Neural cell (in vitro differentiated cells): Measurements from ENCODE around the gene ZNF407. TPM values are rescaled to one million over a fixed set of nuclear protein-coding genes. Genes with fewer than 3 reads are reported as not detected.

Experiments
- H2AFZ ChIP-seq: fragments of 200-600, 300-800 bp; sonication (generic), shearing (Covaris generic); 2 replicates; pipeline ENCODE4 v1.6.0; 2014; ENCODE audit warnings: low read depth, mild to moderate bottlenecking, antibody characterized with exemption, low read length, moderate library complexity
- H3F3A ChIP-seq: fragments of 200-600 bp; shearing (Covaris generic); 2 replicates; pipeline ENCODE4 v1.6.1; 2016; ENCODE audit warnings: mild to moderate bottlenecking, moderate library complexity, mixed read lengths, antibody characterized with exemption, low read length; ENCODE audit not compliant: insufficient read depth, poor library complexity, severe bottlenecking
- H3K27ac ChIP-seq: fragments of 200-600, 300-800 bp; sonication (generic), shearing (Covaris generic); 2 replicates; pipeline ENCODE4 v1.5.1; 2014; ENCODE audit warnings: mild to moderate bottlenecking, low read length, moderate library complexity
- H3K27me3 ChIP-seq: fragments of 300-800, 200-600 bp; sonication (generic), shearing (Covaris generic); 2 replicates; pipeline ENCODE4 v1.6.0; 2014; ENCODE audit warnings: mild to moderate bottlenecking, low read depth, low read length, moderate library complexity; ENCODE audit not compliant: insufficient read depth
- H3K36me3 ChIP-seq: fragments of 300-800, 200-600 bp; sonication (generic), shearing (Covaris generic); 2 replicates; pipeline ENCODE4 v1.5.1; 2014; ENCODE audit warnings: mild to moderate bottlenecking, antibody characterized with exemption, low read length, moderate library complexity; ENCODE audit not compliant: insufficient read depth
- H3K4me2 ChIP-seq: fragments of 300-800, 200-600 bp; sonication (generic), shearing (Covaris generic); 2 replicates; pipeline ENCODE4 v1.6.0; 2014; ENCODE audit warnings: mild to moderate bottlenecking, low read length
- H3K4me3 ChIP-seq: fragments of 300-800, 200-600 bp; sonication (generic), shearing (Covaris generic); 2 replicates; pipeline ENCODE4 v1.5.1; 2014; ENCODE audit warnings: mild to moderate bottlenecking, low read length, moderate library complexity
- H3K79me2 ChIP-seq: fragments of 200-600 bp; shearing (Covaris generic); replicated peaks from 2 replicates; pipeline ENCODE4 v1.6.0; 2014; ENCODE audit warnings: mild to moderate bottlenecking, low read length, moderate library complexity; ENCODE audit not compliant: insufficient read depth
- H3K9ac ChIP-seq: fragments of 300-800, 200-600 bp; sonication (generic), shearing (Covaris generic); 2 replicates; pipeline ENCODE4 v1.6.1; 2016; ENCODE audit warnings: mild to moderate bottlenecking, low read length, mixed read lengths
- H3K9me2 ChIP-seq: fragments of 200-600 bp; shearing (Covaris generic); 2 replicates; pipeline ENCODE4 v1.6.1; 2016; ENCODE audit warnings: mild to moderate bottlenecking, low read length, mixed read lengths; ENCODE audit not compliant: insufficient read depth
- H3K9me3 ChIP-seq: fragments of 200-600, 300-800 bp; sonication (generic), shearing (Covaris generic); 2 replicates; pipeline ENCODE4 v1.6.1; 2016; ENCODE audit warnings: mild to moderate bottlenecking, mixed run types, low read length, moderate library complexity, mixed read lengths
- H4K20me1 ChIP-seq: fragments of 200-600 bp; shearing (Covaris generic); 2 replicates; pipeline ENCODE4 v1.6.1; 2016; ENCODE audit warnings: mild to moderate bottlenecking, mixed run types; ENCODE audit not compliant: insufficient read depth
- CTCF ChIP-seq: fragments of 450-650 bp; IDR thresholded peaks from 2 replicates; pipeline ENCODE4 v1.5.1; 2014; ENCODE audit warnings: antibody characterized with exemption, mild to moderate bottlenecking, moderate library complexity; ENCODE audit not compliant: poor library complexity, severe bottlenecking
- EP300 ChIP-seq: fragments of 450-650 bp; conservative IDR thresholded peaks from 2 replicates; pipeline ENCODE4 v1.6.1; 2014; ENCODE audit warnings: antibody characterized with exemption, mild to moderate bottlenecking, moderate library complexity; ENCODE audit not compliant: poor library complexity, severe bottlenecking
- EZH2 ChIP-seq: fragments of 200-600, 300-800 bp; shearing (Covaris generic), sonication (generic); IDR thresholded peaks from 2 replicates; pipeline ENCODE4 v1.6.1; 2014; ENCODE audit warnings: antibody characterized with exemption, low read length, borderline replicate concordance, mild to moderate bottlenecking; ENCODE audit not compliant: insufficient read depth, poor library complexity, severe bottlenecking
- MXI1 ChIP-seq: fragments of 450-650 bp; conservative IDR thresholded peaks from 2 replicates; pipeline ENCODE4 v1.6.1; 2014; ENCODE audit warnings: antibody characterized with exemption, mild to moderate bottlenecking; ENCODE audit not compliant: poor library complexity, severe bottlenecking
- POLR2AphosphoS5 ChIP-seq: IDR thresholded peaks from 2 replicates; pipeline ENCODE4 v1.6.1; 2012
- RAD21 ChIP-seq: fragments of 450-650 bp; conservative IDR thresholded peaks from 2 replicates; pipeline ENCODE4 v1.6.1; 2014; ENCODE audit warnings: antibody characterized with exemption, mild to moderate bottlenecking, moderate library complexity
- REST ChIP-seq: IDR thresholded peaks from 2 replicates; pipeline ENCODE4 v1.6.1; 2012; ENCODE audit warnings: borderline replicate concordance
- SMC3 ChIP-seq: fragments of 450-650 bp; conservative IDR thresholded peaks from 2 replicates; pipeline ENCODE4 v1.6.1; 2014; ENCODE audit warnings: antibody characterized with exemption, mild to moderate bottlenecking, moderate library complexity; ENCODE audit not compliant: poor library complexity
- TAF1 ChIP-seq: IDR thresholded peaks from 2 replicates; pipeline ENCODE4 v1.6.1; 2012; ENCODE audit warnings: low read depth
- polyA plus RNA-seq: library from polyadenylated mRNA; depleted of rRNA; stranded (reverse); fragments of >200 nt; gene quantifications from 2 replicates; pipeline ENCODE4 v1.2.3, GENCODE V29; 2014

ZNF407 gene
- polyA plus RNA-seq, 1 donor from 2014 or later, result 2.9 TPM

DNA sequence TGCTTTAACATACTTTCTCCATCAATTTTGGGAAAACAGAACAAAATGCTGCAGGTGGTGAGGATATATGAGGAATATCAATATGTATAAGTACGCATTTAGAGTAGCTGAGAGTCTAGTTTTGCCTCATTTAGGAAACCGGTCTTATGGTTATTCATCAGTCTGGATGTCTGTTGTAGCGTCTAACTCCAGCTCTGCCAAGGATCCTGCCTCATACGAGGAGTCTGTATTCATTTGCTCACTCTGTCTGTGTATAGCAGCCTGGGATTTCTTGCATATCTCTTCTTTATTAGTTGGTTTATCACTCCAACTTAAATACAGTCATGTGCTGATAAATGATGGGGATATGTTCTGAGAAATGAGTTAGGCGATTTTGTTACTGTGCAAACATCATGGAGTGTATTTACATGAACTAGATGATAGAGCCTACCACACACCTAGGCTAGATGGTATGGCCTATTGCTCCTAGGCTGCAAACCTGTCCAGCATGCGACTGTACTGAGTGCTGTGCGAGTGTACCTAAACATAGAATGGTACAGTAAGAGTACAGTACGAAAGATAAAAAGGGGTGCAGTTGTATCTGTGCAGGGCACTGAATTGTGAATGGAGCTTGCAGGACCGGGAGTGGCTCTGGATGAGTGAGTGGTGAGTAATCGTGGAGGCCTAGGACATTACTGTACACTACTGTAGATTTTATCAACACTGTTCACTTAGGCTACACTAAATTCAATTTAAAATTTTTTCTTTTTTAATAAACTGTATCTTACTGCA is 148.1 kb downstream of the ZNF407 start:
- Histone ChIP-seq H4K20me1 (no peaks in the 10 kb centered on the region), H3K36me3 (no peaks in the 10 kb centered on the region), H3F3A (no peaks in the 10 kb centered on the region), H3K27me3 (no peaks in the 10 kb centered on the region), H3K27ac (no peak overlapping the region), H3K4me3 (no peak overlapping the region), H3K4me2 (no peak overlapping the region), H3K79me2 (no peaks in the 10 kb centered on the region), H3K9ac (no peak overlapping the region), H2AFZ (no peak overlapping the region), H3K9me3 (no peaks in the 10 kb centered on the region), H3K9me2 (no peaks in the 10 kb centered on the region)
- TF ChIP-seq TAF1, result no peak
- no peak for TF ChIP-seq MXI1
- TF ChIP-seq EZH2, result no peak
- no peak for TF ChIP-seq SMC3
- TF ChIP-seq EP300, result no peak
- TF ChIP-seq REST, result no peak
- no peak for TF ChIP-seq CTCF
- no peak for TF ChIP-seq POLR2AphosphoS5

DNA sequence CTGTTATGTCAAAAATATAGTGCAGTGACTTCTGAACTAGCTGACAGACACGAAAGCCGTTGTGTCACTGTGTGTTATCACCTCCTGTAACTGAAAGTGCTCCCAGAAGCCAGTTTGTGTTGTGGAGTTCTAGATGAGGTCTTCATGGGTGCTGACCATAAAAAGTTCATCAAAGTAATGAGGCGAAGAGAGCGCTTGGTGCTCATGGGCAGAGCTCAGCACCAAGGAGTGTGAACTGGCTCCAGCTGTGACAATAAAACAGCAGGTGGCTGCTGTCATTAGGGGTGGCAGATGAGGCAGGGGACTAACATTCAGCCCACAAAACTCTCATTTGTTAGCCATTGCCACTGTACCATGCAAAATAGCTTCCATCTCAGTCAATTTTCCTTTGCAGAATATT is 151.1 kb downstream of the ZNF407 start:
- Histone ChIP-seq H3K36me3 (no peaks in the 10 kb centered on the region), H3K79me2 (no peaks in the 10 kb centered on the region), H3K9me2 (no peaks in the 10 kb centered on the region), H3K27ac (no peak overlapping the region), H3F3A (no peaks in the 10 kb centered on the region), H3K4me2 (no peak overlapping the region), H3K4me3 (no peak overlapping the region), H3K9ac (no peak overlapping the region), H2AFZ (no peak overlapping the region), H4K20me1 (no peaks in the 10 kb centered on the region), H3K9me3 (no peaks in the 10 kb centered on the region), H3K27me3 (no peaks in the 10 kb centered on the region)
- TF ChIP-seq RAD21 (no peak), REST (no peak), TAF1 (no peak), EP300 (no peak), EZH2 (no peak)
